ENCODE results near the gene SYNJ2.

GRCh38 chr6:158021814-158022748, 40.4 kb downstream of the SYNJ2 start:
- TF ChIP-seq CTCF (IDR thresholded peaks at IDR 0.05) = no peak
- no peak for TF ChIP-seq EP300 (IDR thresholded peaks at IDR 0.05)
- no peak for TF ChIP-seq POLR2A (IDR thresholded peaks at IDR 0.05)
